HG02981 (cell line): ENCODE measurements around the gene VN1R5.
"Not testable (repeated sequence)": the region's sequence is repeated elsewhere in the genome, so short reads cannot be mapped to it uniquely, and the experiment has no call there.

Experiments used
- ATAC-seq: cut with Tn5 transposase; IDR thresholded peaks from one replicate; pipeline ENCODE4 v1.9.1; 2021; ENCODE audit warnings: mild to moderate bottlenecking, moderate library complexity; ENCODE audit not compliant: unreplicated experiment

VN1R5 gene

GRCh38 chr1:247255772-247256171 is at the start of gene VN1R5:
Gene VN1R5, plus strand, starts transcription at chr1:247256072.
- not testable (repeated sequence) for ATAC-seq

GRCh38 chr1:247209396-247209795 is 46.5 kb upstream of the VN1R5 start:
- no peak for ATAC-seq

- ATAC-seq, result peak; percentile 1
Measured at GRCh38 chr1:247210062-247210375, 45.9 kb upstream of the VN1R5 start.

- peak; percentile 89 for ATAC-seq
Measured at GRCh38 chr1:247210376-247211117, 45.3 kb upstream of the VN1R5 start.

- no peak for ATAC-seq
Measured at GRCh38 chr1:247211339-247211738, 44.5 kb upstream of the VN1R5 start.

GRCh38 chr1:247212012-247212411 is 43.9 kb upstream of the VN1R5 start:
- peak; percentile 48 for ATAC-seq

- ATAC-seq, result no peak
Measured at GRCh38 chr1:247212627-247213617, 43.0 kb upstream of the VN1R5 start.

GRCh38 chr1:247216261-247216660 is 39.6 kb upstream of the VN1R5 start:
- no peak for ATAC-seq

GRCh38 chr1:247218121-247218651 is 37.7 kb upstream of the VN1R5 start:
- no peak for ATAC-seq

GRCh38 chr1:247220280-247220679 is 35.6 kb upstream of the VN1R5 start:
- not testable (repeated sequence) for ATAC-seq

GRCh38 chr1:247222840-247223239 is 33.0 kb upstream of the VN1R5 start:
- no peak for ATAC-seq

GRCh38 chr1:247224822-247225221 is 31.1 kb upstream of the VN1R5 start:
- no peak for ATAC-seq

- ATAC-seq, result no peak
Measured at GRCh38 chr1:247228133-247228532, 27.7 kb upstream of the VN1R5 start.

GRCh38 chr1:247241691-247242090 is 14.2 kb upstream of the VN1R5 start:
- ATAC-seq, result no peak

- no peak for ATAC-seq
Measured at GRCh38 chr1:247243524-247244137, 12.2 kb upstream of the VN1R5 start.

- no peak for ATAC-seq
Measured at GRCh38 chr1:247246325-247247115, 9.4 kb upstream of the VN1R5 start.

- no peak for ATAC-seq
Measured at GRCh38 chr1:247247568-247247967, 8.3 kb upstream of the VN1R5 start.

GRCh38 chr1:247266053-247266452 is 10.2 kb downstream of the VN1R5 start:
- ATAC-seq, result no peak

GRCh38 chr1:247268390-247269045 is 12.6 kb downstream of the VN1R5 start:
- no peak for ATAC-seq

GRCh38 chr1:247269133-247269532 is 13.3 kb downstream of the VN1R5 start:
- ATAC-seq, result no peak
